Smooth muscle cell (in vitro differentiated cells): Measurements from ENCODE around the gene GUCY1A2. TPM values are rescaled to one million over a fixed set of nuclear protein-coding genes. Genes with fewer than 3 reads are reported as not detected.

ENCODE experiments used
- DNase-seq: peaks from one replicate; lab custom pipeline; 2025; ENCODE audit not compliant: unreplicated experiment; lab: John Stamatoyannopoulos, UW
- H2AFZ ChIP-seq: fragments of 200-600 bp; sonication (generic); 2 replicates; pipeline ENCODE4 v1.6.0; 2016; ENCODE audit warnings: antibody characterized with exemption, low read depth, mild to moderate bottlenecking
- H3F3A ChIP-seq: fragments of 200-600 bp; sonication (generic); 2 replicates; pipeline ENCODE4 v1.6.0; 2017; ENCODE audit warnings: antibody characterized with exemption, low read depth
- H3K27ac ChIP-seq: fragments of 200-600 bp; sonication (generic); 2 replicates; pipeline ENCODE4 v1.5.1; 2016; ENCODE audit warnings: low read depth, mild to moderate bottlenecking
- H3K27me3 ChIP-seq: fragments of 200-600 bp; sonication (generic); 2 replicates; pipeline ENCODE4 v1.6.1; 2016; ENCODE audit warnings: low read depth, mild to moderate bottlenecking
- H3K36me3 ChIP-seq: fragments of 200-600 bp; sonication (generic); 2 replicates; pipeline ENCODE4 v1.5.1; 2016; ENCODE audit warnings: low read depth
- H3K4me1 ChIP-seq: fragments of 200-600 bp; sonication (generic); 2 replicates; pipeline ENCODE4 v1.5.1; 2016; ENCODE audit warnings: low read depth
- H3K4me2 ChIP-seq: fragments of 200-600 bp; sonication (generic); 2 replicates; pipeline ENCODE4 v1.6.0; 2016; ENCODE audit warnings: mild to moderate bottlenecking
- H3K4me3 ChIP-seq: fragments of 200-600 bp; sonication (generic); 2 replicates; pipeline ENCODE4 v1.5.1; 2016; ENCODE audit warnings: mild to moderate bottlenecking
- H3K79me2 ChIP-seq: fragments of 200-600 bp; sonication (generic); 2 replicates; pipeline ENCODE4 v1.6.0; 2016; ENCODE audit warnings: low read depth, mild to moderate bottlenecking
- H3K9ac ChIP-seq: fragments of 200-600 bp; sonication (generic); 2 replicates; pipeline ENCODE4 v1.6.0; 2016; ENCODE audit warnings: low read depth
- H3K9me3 ChIP-seq: fragments of 200-600 bp; sonication (generic); replicated peaks from 2 replicates; pipeline ENCODE4 v1.5.1; 2016; ENCODE audit warnings: low read depth
- H4K20me1 ChIP-seq: fragments of 200-600 bp; sonication (generic); 2 replicates; pipeline ENCODE4 v1.6.0; 2016; ENCODE audit warnings: low read depth
- WGBS: methylation state at CpG from one replicate; pipeline ENCODE4 v1.1.7; 2016; ENCODE audit warnings: low lambda C conversion rate; 5-methylcytosine and 5-hydroxymethylcytosine counted together
- polyA plus RNA-seq: library from polyadenylated mRNA; unstranded; fragments of >200 nt; fragmentation: Nextera tagmentation; extraction: Ambion mirVana; gene quantifications from 2 replicates; pipeline ENCODE4 v1.2.1, GENCODE V29; 2016
- total RNA-seq: library from RNA; depleted of rRNA; stranded (reverse); fragments of >200 nt; gene quantifications from 2 replicates; pipeline ENCODE4 v1.2.3, GENCODE V29; 2014
- TF ChIP-seq, protein P1 (sequence below): fragments of 200-600 bp; sonication (generic); IDR thresholded peaks from 2 replicates; pipeline ENCODE4 v1.5.1; 2017; ENCODE audit warnings: borderline replicate concordance, mild to moderate bottlenecking, antibody characterized with exemption; ENCODE audit not compliant: insufficient read depth, poor library complexity, severe bottlenecking

The GUCY1A2 gene
- total and polyA plus RNA-seq, 2 experiments from 2014 or later: 0.08 to 1.1 TPM

DNA sequence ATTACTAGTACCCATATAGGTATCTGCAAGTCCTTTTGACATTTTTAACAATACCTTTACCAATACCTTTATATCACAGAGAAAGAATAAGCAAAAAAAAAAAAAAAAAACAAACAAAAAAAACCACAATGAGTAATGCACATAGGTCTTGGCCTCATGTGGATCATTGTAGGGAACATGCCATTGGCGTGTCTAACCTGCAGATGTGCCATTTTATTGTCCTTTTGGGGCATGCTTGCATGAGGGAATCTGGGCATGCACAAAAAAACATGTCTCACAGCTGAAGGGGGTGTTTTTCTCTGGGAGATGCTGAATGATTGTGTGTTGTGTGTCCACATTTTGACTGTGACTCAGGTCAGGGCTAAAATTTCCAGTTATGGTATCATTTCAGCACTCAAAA lies 361.6 kb downstream of the GUCY1A2 start:
- no peaks in the 10 kb centered on the region for H3K79me2 ChIP-seq
- TF ChIP-seq, protein P1, sequence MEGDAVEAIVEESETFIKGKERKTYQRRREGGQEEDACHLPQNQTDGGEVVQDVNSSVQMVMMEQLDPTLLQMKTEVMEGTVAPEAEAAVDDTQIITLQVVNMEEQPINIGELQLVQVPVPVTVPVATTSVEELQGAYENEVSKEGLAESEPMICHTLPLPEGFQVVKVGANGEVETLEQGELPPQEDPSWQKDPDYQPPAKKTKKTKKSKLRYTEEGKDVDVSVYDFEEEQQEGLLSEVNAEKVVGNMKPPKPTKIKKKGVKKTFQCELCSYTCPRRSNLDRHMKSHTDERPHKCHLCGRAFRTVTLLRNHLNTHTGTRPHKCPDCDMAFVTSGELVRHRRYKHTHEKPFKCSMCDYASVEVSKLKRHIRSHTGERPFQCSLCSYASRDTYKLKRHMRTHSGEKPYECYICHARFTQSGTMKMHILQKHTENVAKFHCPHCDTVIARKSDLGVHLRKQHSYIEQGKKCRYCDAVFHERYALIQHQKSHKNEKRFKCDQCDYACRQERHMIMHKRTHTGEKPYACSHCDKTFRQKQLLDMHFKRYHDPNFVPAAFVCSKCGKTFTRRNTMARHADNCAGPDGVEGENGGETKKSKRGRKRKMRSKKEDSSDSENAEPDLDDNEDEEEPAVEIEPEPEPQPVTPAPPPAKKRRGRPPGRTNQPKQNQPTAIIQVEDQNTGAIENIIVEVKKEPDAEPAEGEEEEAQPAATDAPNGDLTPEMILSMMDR: no peak
- DNase-seq: no peak

DNA sequence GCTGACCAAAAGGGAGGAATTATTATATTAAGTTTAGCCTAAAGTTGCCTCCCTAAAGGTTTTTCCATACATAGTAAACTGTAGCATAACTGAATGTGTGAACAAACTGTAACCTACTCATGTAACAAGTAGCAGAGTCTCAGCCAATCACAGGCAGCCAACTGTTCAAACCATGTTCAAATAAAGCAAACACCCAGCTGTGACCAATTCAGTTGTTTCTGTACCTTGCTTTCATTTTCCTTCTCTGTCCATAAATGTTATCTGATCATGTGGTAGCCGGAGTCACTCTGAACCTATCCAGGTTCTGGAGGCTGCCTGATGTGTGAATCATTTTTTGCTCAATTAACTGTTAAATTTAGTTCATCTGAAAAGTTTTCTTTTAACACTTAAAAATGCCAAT lies 373.5 kb downstream of the GUCY1A2 start:
- no peaks in the 10 kb centered on the region for H4K20me1 ChIP-seq
- H3K27me3 ChIP-seq: no peaks in the 10 kb centered on the region
- no peaks in the 10 kb centered on the region for H3K4me1 ChIP-seq
- no peaks in the 10 kb centered on the region for H3K79me2 ChIP-seq
- TF ChIP-seq, protein P1: no peak
- H3K9ac ChIP-seq: no peak overlapping the region
- no peak overlapping the region for H3K27ac ChIP-seq
- H2AFZ ChIP-seq: no peak overlapping the region
- H3F3A ChIP-seq: no peaks in the 10 kb centered on the region
- WGBS: 75% methylated on average over 1 of the region's 1 CpG
- H3K4me2 ChIP-seq: no peak overlapping the region
- no peak for DNase-seq
- no peak overlapping the region for H3K4me3 ChIP-seq
- H3K36me3 ChIP-seq: no peaks in the 10 kb centered on the region
- no peaks in the 10 kb centered on the region for H3K9me3 ChIP-seq

More for the DNA sequence above, 361.6 kb downstream of the GUCY1A2 start:
- Histone ChIP-seq H3K4me3 (no peak overlapping the region), H3K27ac (no peak overlapping the region), H3F3A (no peaks in the 10 kb centered on the region), H3K4me1 (no peaks in the 10 kb centered on the region), H3K27me3 (no peaks in the 10 kb centered on the region), H4K20me1 (no peaks in the 10 kb centered on the region), H2AFZ (no peak overlapping the region), H3K4me2 (no peak overlapping the region), H3K9me3 (no peaks in the 10 kb centered on the region), H3K36me3 (no peaks in the 10 kb centered on the region), H3K9ac (no peak overlapping the region)
- WGBS: 87% methylated on average over 1 of the region's 1 CpG

DNA sequence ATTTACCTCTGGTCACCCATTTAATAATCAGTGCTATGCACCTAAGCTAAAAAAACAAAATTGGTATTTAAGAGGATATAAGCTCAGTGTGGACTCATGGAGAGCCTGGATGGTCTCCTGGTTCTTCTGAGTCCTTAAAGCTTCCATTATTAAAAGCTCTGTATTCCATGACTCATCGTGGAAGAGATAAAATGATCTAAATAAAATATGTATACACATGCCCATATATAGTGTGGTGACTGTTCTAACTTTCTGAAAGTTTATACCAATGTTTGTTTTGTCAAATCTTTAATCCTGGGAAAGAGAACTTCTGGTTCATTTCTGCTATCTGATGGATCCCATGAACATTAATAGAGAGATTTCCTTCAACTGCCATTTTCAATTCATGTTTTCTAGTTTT lies 375.9 kb downstream of the GUCY1A2 start:
- Histone ChIP-seq H3F3A (no peaks in the 10 kb centered on the region), H2AFZ (no peak overlapping the region), H3K4me1 (no peaks in the 10 kb centered on the region), H3K79me2 (no peaks in the 10 kb centered on the region), H3K9me3 (no peaks in the 10 kb centered on the region), H3K9ac (no peak overlapping the region), H3K4me2 (peak overlapping the region; percentile 39), H3K4me3 (no peak overlapping the region), H4K20me1 (no peaks in the 10 kb centered on the region), H3K27me3 (no peaks in the 10 kb centered on the region), H3K27ac (peak overlapping the region; percentile 8), H3K36me3 (no peaks in the 10 kb centered on the region)
- WGBS: 33% methylated on average over 1 of the region's 1 CpG
- TF ChIP-seq, protein P1: no peak
- DNase-seq: no peak

DNA sequence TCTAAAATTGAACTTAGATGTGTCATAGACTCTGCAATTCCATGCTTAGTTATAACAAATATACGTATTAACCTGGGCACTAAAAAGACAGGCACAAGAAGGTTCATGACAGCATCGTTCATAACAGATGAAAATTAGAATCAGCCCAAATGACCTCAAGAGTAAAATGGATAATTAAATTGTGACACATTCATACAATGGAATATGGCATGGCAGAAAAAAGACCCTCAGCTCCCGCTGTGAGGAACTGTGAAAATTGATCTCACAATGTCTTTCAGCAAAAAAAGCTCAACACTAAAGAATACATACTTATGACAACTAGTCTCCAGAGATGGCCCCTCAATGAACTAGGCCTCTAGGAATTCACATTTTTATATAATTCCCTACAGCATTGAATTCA lies 386.0 kb downstream of the GUCY1A2 start:
- Histone ChIP-seq H3K27ac (no peak overlapping the region), H3K4me1 (no peaks in the 10 kb centered on the region), H3K36me3 (no peaks in the 10 kb centered on the region), H3K4me3 (no peak overlapping the region), H3F3A (no peaks in the 10 kb centered on the region), H2AFZ (no peak overlapping the region), H3K9me3 (no peaks in the 10 kb centered on the region), H3K4me2 (no peak overlapping the region), H3K9ac (no peak overlapping the region), H3K27me3 (no peaks in the 10 kb centered on the region), H4K20me1 (no peaks in the 10 kb centered on the region), H3K79me2 (no peaks in the 10 kb centered on the region)
- TF ChIP-seq, protein P1: no peak
- no peak for DNase-seq
- WGBS: 97% methylated on average over 3 of the region's 3 CpGs
